ENCODE measurements around the gene DPPA3.

GRCh38 chr12:7758766-7759140 lies 47.5 kb downstream of the DPPA3 start:
- TF ChIP-seq CREB1 (IDR thresholded peaks at IDR 0.05) (no peak), CTCF (IDR thresholded peaks at IDR 0.05; ENCODE audit: control extremely low read depth in 1 of 3, insufficient read depth in 1 of 3, low read depth in 1 of 3, low read length in 3 of 3) (no peak), TEAD4 (IDR thresholded peaks at IDR 0.05; ENCODE audit: low read depth, low read length) (no peak), RFX5 (IDR thresholded peaks at IDR 0.05; ENCODE audit: borderline replicate concordance, low read depth, low read length) (no peak)
